D341Med (cell line): ENCODE measurements around the gene DUSP5.
"Not testable (repeated sequence)": the region's sequence is repeated elsewhere in the genome, so short reads cannot be mapped to it uniquely, and the experiment has no call there.

Experiments
- DNase-seq: peaks from one replicate; pipeline ENCODE4 v3.0.0; 2012; ENCODE audit warnings: low spot score

Gene DUSP5

GRCh38 chr10:110497438-110498086 lies at the start of gene DUSP5:
DUSP5 (plus strand) TSS chr10:110497907; CDS start chr10:110498122, 215 bp downstream.
- peak; percentile 87 for DNase-seq

GRCh38 chr10:110448682-110449418 lies 48.9 kb upstream of the DUSP5 start:
- DNase-seq: no peak

GRCh38 chr10:110455446-110455845 lies 42.3 kb upstream of the DUSP5 start:
- no peak for DNase-seq

DNA sequence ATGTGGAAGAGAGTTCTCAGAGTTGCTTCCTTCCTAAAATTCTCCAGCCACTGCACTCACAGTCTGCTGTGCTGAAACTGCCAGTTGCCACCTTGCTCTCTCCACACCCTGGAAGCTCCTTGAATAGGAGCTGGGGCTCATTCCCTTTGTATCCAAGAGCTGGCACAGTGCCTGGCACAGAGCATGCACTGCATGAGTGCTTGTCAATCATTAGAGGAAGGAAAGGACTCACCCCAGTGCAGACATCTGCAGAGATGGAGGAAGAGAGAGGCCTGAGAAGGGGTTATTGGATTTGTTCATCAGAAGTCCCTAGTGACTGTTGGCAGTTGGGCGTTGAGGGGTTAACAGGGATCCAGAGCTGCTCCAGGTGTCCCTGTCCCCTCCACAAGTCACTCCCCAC lies 41.7 kb upstream of the DUSP5 start:
- DNase-seq: no peak

DNA sequence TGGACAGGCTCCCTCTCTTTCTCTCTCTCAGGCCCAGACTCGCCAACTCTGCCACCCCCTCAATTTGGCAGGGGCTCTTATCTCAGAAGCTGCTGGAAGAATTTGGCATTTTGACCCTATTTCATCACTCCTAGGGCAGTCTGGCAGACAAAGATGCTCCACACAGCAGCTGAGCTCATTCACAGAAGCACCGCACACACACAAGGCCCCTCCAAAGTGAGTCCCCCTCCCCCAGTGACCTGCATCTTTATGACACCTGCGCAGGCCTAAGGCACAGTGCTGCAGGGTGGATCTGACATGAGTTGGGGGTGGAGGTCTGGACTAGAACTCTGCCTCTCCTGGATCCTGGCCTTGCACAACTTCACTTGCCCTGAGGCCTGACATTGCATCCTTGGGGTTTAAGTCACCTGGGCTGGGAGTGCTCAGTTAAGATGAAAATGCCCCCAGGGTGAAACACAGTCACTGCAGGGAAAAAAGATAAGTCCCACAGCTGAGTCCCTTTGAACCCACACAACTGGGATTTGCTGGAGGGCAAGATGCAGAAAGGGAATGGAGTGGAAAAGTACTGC lies 41.1 kb upstream of the DUSP5 start:
- DNase-seq: no peak

DNA sequence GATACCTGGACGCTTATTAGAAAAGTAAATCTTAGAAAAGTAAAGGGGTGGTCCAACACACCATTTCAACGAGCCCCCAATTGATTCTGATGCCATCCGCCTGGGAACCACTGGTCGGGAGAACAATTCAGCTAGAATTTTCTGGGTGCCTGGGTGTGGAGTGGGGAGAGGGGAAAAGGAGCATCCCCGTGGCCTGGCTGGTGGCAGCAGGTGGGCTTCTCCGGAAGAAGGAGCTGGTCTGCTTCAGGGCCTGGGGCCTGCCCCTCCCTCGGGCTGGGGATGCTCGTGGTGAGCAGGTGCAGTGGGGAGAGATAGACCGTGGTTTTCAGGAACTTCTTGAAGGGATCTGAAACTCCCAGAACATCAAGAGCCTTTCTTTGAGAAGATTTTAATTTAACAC lies 39.9 kb upstream of the DUSP5 start:
- no peak for DNase-seq

DNA sequence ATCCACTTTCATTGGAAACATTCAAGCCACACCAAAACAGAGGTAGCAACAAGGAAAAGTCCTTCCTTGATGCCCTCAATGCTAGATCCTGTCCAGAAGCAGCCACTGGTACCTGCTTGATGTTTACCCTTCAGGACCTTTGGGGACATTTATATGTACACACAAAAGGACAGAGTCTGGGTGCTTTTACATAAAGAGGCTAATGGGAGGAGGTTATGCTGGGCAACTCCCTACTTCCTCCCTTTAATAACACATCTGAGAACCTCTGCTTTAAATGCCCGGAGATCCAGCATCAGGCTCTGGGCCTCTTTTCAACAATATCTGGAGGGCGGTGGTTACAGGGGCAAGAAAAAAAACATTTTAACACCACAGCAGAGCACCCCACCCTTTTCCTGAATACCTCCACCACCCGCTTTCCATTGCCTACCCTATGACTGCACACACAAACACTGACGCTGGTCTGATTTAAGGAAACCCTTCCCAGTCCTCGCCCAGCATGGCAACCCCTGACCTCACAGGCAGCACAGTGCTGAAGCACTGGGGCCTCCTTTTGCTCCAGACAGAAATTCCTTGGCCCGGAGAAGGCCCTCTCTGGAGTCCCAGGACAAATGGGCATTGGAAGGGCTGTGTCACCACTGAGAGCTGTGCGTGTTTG lies 39.3 kb upstream of the DUSP5 start:
- no peak for DNase-seq

- DNase-seq: no peak
These were observed 38.1 kb upstream of the DUSP5 start for GRCh38 chr10:110459600-110459999.

DNA sequence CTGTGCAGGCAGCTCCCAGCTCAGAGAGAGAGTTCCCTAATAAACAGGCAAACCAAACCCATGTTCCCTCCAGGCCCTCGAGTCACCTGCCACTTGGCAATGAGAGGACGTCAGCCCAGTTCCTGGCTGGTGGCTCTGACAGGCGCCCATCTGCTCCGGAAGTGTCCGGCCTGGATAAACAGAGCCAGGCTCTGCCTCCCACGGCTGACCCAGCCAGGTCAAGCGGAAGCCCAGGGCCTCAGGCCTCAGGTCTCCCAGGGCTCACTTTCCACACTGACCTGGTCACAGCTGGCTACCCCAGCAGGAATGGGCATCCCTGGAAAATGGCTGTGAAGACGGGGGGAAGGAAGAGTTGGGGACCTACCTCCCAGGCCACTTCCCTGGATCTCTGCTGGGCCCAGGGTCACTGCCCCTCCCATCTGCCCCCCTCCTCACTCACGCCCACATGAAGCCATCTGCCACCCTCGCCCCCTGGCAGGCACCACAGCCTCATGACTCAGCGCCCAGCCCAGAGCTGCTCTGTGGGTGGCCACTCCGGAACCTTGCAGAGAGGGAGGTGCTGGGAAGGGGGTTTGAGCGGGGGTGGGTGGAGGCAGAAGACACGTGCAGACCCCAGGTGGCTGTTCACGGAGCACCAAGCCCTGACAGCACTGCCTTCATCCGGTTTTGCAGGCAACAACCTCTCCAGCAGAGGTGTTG lies 37.4 kb upstream of the DUSP5 start:
- DNase-seq: no peak

DNA sequence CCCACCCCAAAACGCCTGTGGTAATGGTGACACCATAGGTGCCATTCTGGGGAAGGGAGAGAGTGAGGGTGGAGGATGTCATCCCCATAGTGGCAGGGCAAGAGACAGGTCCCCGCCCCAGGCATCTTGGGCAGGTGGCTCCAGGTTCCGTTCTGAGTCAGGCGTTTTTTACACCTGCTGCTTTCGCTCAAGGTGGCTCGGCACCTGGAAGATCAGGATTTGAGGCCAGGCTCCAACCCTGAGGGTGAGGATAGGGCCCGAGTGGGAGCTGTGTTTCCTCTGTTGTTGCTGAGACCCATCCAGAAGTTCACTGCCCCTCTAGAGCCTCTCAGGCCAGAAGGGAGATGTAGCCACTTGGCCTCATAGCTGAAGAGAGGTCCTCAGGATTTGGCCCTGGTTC lies 36.6 kb upstream of the DUSP5 start:
- DNase-seq: no peak

DNA sequence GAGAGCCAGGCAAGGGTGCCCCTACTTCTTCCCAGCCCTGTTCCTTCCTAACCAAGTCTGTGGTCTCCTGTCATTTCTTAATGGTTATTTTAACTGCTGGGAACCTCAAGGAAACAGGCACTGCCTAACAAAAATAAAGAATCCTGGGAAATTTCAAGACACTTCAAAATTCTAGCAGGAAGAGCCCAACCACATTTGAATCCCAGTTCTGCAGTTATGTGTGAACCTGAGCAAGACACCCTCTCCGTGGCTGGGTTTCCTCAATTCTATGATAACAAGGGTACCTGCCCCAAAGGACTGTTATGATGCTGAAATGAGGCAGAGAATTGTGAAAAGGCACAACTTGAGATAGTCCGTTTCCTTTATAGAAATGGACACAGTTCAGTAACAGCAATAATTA lies 36.2 kb upstream of the DUSP5 start:
- no peak for DNase-seq

GRCh38 chr10:110462166-110463095 lies 35.3 kb upstream of the DUSP5 start:
- DNase-seq: no peak

DNA sequence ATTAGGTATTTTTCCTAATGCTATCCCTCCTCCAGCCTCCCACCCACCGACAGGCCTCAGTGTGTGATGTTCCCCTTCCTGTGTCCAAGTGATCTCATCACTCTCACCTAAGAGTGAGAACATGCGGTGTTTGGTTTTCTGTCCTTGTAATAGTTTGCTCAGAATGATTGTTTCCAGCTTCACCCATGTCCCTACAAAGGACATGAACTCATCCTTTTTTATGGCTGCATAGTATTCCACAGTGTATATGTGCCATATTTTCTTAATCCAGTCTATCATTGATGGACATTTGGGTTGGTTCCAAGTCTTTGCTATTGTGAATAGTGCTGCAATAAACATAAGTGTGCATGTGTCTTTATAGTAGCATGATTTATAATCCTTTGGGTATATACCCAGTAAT lies 29.4 kb upstream of the DUSP5 start:
- not testable (repeated sequence) for DNase-seq

GRCh38 chr10:110470541-110470940 lies 27.2 kb upstream of the DUSP5 start:
- DNase-seq: not testable (repeated sequence)

- DNase-seq: no peak
These were observed 26.1 kb upstream of the DUSP5 start for GRCh38 chr10:110471566-110472139.

DNA sequence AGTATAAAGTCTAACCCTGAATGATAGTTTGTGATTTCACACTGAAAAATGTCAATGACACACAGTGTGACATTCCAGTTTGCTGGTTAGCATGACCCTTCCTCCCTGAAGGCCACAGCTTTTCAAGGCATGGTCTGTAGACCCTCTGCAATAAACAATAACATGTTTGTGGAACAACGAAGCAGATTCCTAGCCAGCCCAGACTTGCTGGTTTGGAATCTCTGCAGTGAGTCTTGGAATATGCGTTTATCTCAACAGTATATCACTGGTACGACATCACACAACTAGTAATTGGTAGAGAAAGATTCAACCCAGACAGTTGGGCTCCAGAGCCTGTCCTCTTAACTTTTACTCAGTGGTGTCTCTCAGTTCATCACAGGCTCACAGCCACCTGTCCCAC lies 23.7 kb upstream of the DUSP5 start:
- DNase-seq: no peak

DNA sequence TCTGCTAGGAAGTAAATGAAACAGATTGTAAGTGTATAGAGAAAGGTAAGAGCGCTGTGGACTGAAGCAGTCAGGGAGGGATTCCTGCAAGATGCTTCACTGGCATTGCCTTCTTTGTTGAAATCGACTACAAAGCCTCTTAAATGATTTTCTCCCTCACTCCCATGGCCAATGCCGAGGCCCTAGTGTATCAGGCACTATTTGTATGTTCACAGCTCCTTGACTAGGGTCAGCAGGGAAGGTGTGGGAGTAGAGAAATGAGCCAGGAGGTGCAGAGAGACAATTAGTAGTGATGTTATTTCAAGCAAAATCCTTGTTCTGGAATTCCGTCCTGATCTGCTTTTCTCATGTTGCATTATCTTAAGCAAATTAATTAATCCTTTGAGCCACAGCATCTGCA lies 22.9 kb upstream of the DUSP5 start:
- no peak for DNase-seq

DNA sequence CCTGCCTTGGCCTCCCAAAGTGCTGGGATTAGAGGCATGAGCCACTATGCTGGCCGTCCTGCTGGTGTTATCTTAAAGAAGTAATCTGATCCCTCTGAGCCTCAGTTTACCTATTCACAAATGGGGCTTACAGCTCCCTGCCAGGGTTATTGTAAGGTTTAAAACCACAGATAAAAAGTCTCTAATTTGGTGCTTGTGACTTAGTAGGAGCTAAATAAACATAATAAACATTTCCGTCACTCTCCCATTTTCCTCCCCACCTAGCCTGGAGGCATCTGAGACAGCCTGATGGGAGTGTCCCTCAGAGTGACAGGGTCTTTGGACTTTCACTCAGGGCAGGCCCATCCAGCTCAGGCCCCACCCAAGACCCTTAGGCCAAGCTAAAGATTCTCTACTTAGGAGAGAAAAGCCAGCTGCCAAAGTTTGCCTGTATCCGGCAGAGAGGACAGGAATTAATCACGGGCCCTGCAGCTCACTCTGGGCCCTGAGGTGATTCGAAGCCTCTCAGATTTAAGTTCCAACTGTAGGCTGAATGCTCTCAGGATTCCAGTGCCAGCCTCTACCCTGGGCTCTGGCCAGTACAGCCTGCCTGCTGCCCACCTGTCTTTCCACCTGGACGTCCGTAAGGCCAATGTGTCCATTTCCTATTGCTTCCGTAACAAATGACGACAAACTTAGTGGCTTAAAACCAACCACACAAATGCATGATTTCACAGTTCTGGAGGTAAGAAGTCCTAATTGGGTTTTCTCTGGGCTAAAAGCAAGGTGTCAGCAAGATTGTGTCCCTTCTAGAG lies 21.8 kb upstream of the DUSP5 start:
- DNase-seq: no peak

DNA sequence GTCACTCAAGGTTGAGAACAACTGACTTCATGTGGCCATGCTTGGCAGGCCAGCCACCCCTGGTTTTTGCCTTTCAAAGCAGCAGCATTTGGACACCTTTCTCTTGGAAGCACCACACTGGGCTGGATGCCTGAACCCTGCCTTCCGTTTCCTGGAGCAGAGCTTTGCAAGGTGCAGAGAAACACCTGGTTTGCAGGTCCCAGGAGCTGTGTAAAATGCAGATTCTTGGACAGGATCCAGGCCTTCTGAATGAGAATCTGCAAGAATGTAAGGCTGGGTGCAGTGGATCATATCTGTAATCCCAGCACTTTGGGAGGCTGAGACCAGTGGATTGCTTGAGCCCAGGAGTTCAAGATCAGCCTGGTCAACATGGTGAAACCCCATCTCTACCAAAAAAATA lies 18.0 kb upstream of the DUSP5 start:
- DNase-seq: no peak

DNA sequence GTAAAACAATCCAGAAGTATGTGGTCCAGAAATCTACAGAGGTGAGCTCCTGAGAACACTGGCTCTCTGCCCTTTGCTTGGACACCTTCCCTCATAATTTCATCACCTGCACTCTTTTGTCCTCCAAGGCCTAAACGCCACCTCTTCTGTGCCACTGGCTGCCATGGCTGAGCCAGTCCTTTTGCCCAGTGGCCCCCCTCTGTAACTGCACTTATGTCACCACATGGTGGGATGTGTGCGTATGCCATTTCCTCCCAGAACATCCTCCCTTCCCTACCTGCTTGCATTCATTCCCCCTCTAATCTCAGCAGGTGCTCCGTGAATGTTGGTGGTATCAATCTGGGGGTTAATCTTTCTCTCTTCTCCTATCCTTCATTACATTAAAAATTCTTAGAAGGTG lies 17.3 kb upstream of the DUSP5 start:
- DNase-seq: no peak
